GM23338 (cell line): Measurements from ENCODE around the gene TUBGCP2. TPM values are rescaled to one million over a fixed set of nuclear protein-coding genes. Genes with fewer than 3 reads are reported as not detected.
A peak's percentile ranks its signal among the peaks of the same experiment; 100 is the strongest.

Experiments
- ATAC-seq: fragments of 200-7000 bp; cut with Tn5 transposase; 3 replicates; pipeline ENCODE4 v1.9.1; 2020
- DNase-seq: peaks from one replicate; pipeline ENCODE4 v3.0.0-alpha.2; 2015; ENCODE audit warnings: low spot score
- H2AFZ ChIP-seq: fragments of 200-600 bp; sonication (generic); 2 replicates; pipeline ENCODE4 v1.8.0; 2016; ENCODE audit warnings: antibody characterized with exemption, mild to moderate bottlenecking, moderate library complexity
- H3F3A ChIP-seq: fragments of 200-600 bp; sonication (generic); replicated peaks from 2 replicates; pipeline ENCODE4 v1.8.0; 2017; ENCODE audit warnings: antibody characterized with exemption, mixed run types, low read depth
- H3K27ac ChIP-seq: fragments of 200-600 bp; sonication (generic); 2 replicates; pipeline ENCODE4 v1.6.1; 2016; ENCODE audit warnings: low read depth
- H3K27me3 ChIP-seq: fragments of 200-600 bp; sonication (generic); 2 replicates; pipeline ENCODE4 v1.8.0; 2016; ENCODE audit warnings: mild to moderate bottlenecking, mixed run types, moderate library complexity; ENCODE audit not compliant: insufficient read depth
- H3K36me3 ChIP-seq: fragments of 200-600 bp; sonication (generic); 2 replicates; pipeline ENCODE4 v1.8.0; 2016; ENCODE audit warnings: mild to moderate bottlenecking; ENCODE audit not compliant: insufficient read depth
- H3K4me1 ChIP-seq: fragments of 200-600 bp; sonication (generic); 2 replicates; pipeline ENCODE4 v1.8.0; 2016; ENCODE audit warnings: mild to moderate bottlenecking, moderate library complexity; ENCODE audit not compliant: insufficient read depth
- H3K4me2 ChIP-seq: fragments of 200-600 bp; sonication (generic); 2 replicates; pipeline ENCODE4 v1.7.1; 2017; ENCODE audit warnings: mixed run types
- H3K4me3 ChIP-seq: fragments of 200-600 bp; sonication (generic); 2 replicates; pipeline ENCODE4 v1.6.1; 2016; ENCODE audit warnings: mixed run types
- H3K79me2 ChIP-seq: fragments of 200-600 bp; sonication (generic); replicated peaks from 2 replicates; pipeline ENCODE4 v1.8.0; 2017; ENCODE audit warnings: mild to moderate bottlenecking; ENCODE audit not compliant: insufficient read depth
- H3K9me2 ChIP-seq: fragments of 200-600 bp; sonication (generic); 2 replicates; pipeline ENCODE4 v1.8.0; 2017; ENCODE audit not compliant: insufficient read depth
- H4K20me1 ChIP-seq: fragments of 200-600 bp; sonication (generic); replicated peaks from 2 replicates; pipeline ENCODE4 v1.8.0; 2017; ENCODE audit warnings: mild to moderate bottlenecking; ENCODE audit not compliant: insufficient read depth
- H3K27ac Mint-ChIP-seq: 2 replicates; pipeline ENCODE4 v1.8.0; 2020; ENCODE audit warnings: inconsistent platforms, mild to moderate bottlenecking, moderate library complexity, mixed read lengths
- H3K27me3 Mint-ChIP-seq: 3 replicates; pipeline ENCODE4 v1.8.0; 2022; ENCODE audit warnings: low read depth, mild to moderate bottlenecking, moderate library complexity, mixed read lengths, inconsistent platforms; ENCODE audit not compliant: insufficient read depth, poor library complexity
- H3K36me3 Mint-ChIP-seq: 3 replicates; pipeline ENCODE4 v1.8.0; 2021; ENCODE audit warnings: low read depth, mild to moderate bottlenecking, inconsistent platforms, moderate library complexity, mixed read lengths
- H3K4me1 Mint-ChIP-seq: 3 replicates; pipeline ENCODE4 v1.8.0; 2020; ENCODE audit warnings: mild to moderate bottlenecking, inconsistent platforms, mixed read lengths
- H3K4me3 Mint-ChIP-seq: 3 replicates; pipeline ENCODE4 v1.8.0; 2021; ENCODE audit warnings: moderate library complexity, mild to moderate bottlenecking, inconsistent platforms, mixed read lengths
- H3K9me3 Mint-ChIP-seq: 3 replicates; pipeline ENCODE4 v1.8.0; 2020; ENCODE audit warnings: moderate library complexity, mild to moderate bottlenecking, inconsistent platforms, mixed read lengths
- CREB1 ChIP-seq: fragments of 250-450 bp; sonication (Bioruptor Pico); IDR thresholded peaks from 2 replicates; pipeline ENCODE4 v1.5.0; 2020; ENCODE audit warnings: low read depth, mild to moderate bottlenecking, moderate library complexity
- ETS1 ChIP-seq: IDR thresholded peaks from 2 replicates; pipeline ENCODE4 v1.6.1; 2016; ENCODE audit warnings: antibody characterized with exemption
- EZH2 ChIP-seq: fragments of 200-600 bp; sonication (generic); IDR thresholded peaks from one replicate; pipeline ENCODE4 v1.8.0; 2017; ENCODE audit warnings: antibody characterized with exemption, mild to moderate bottlenecking, low read depth; ENCODE audit not compliant: unreplicated experiment
- EZH2phosphoT487 ChIP-seq: fragments of 200-600 bp; sonication (generic); IDR thresholded peaks from one replicate; pipeline ENCODE4 v1.8.1; 2018; ENCODE audit warnings: antibody characterized with exemption; ENCODE audit not compliant: unreplicated experiment
- JUNB ChIP-seq: IDR thresholded peaks from one replicate; pipeline ENCODE4 v1.6.1; 2016; ENCODE audit warnings: antibody characterized with exemption; ENCODE audit not compliant: unreplicated experiment
- NANOG ChIP-seq: IDR thresholded peaks from 2 replicates; pipeline ENCODE4 v1.6.1; 2016; ENCODE audit warnings: antibody characterized with exemption, borderline replicate concordance
- POLR2AphosphoS5 ChIP-seq: IDR thresholded peaks from 2 replicates; pipeline ENCODE4 v1.6.1; 2016; ENCODE audit warnings: antibody characterized with exemption, low read depth
- STAT1 ChIP-seq: IDR thresholded peaks from one replicate; pipeline ENCODE4 v1.6.1; 2016; ENCODE audit warnings: antibody characterized with exemption; ENCODE audit not compliant: unreplicated experiment
- ZNF114 ChIP-seq: fragments of 250-450 bp; sonication (Bioruptor Pico); IDR thresholded peaks from 2 replicates; pipeline ENCODE4 v1.5.0; 2020; ENCODE audit warnings: mild to moderate bottlenecking, moderate library complexity
- ZNF331 ChIP-seq: fragments of 250-450 bp; sonication (Bioruptor Pico); IDR thresholded peaks from 2 replicates; pipeline ENCODE4 v1.5.0; 2020; ENCODE audit warnings: low read depth, mild to moderate bottlenecking, moderate library complexity
- ZNF462 ChIP-seq: fragments of 250-450 bp; sonication (Bioruptor Pico); IDR thresholded peaks from 2 replicates; pipeline ENCODE4 v1.5.0; 2020; ENCODE audit warnings: mild to moderate bottlenecking, moderate library complexity
- polyA plus RNA-seq: library from polyadenylated mRNA; unstranded; fragments of >200 nt; fragmentation: Nextera tagmentation; extraction: Ambion mirVana; gene quantifications from 2 replicates; pipeline ENCODE4 v1.2.1, GENCODE V29; 2016
- total RNA-seq: library from RNA; depleted of rRNA; stranded (reverse); fragments of >200 nt; shearing (Covaris generic); gene quantifications from 2 replicates; pipeline ENCODE4 v1.2.3, GENCODE V29; 2014
- TF ChIP-seq, protein P1 (sequence below): IDR thresholded peaks from one replicate; pipeline ENCODE4 v1.6.1; 2018; ENCODE audit warnings: antibody characterized with exemption; ENCODE audit not compliant: unreplicated experiment
- TF ChIP-seq, protein P2 (sequence below), 2 experiments: fragments of 200-600 bp in 1 of 2; sonication (generic) in 1 of 2; conservative IDR thresholded peaks; 2 replicates each; pipeline versions ENCODE4 v1.5.1 to v1.6.1; 2016 to 2017; ENCODE audit warnings: antibody characterized with exemption in 2 of 2, low read depth in 2 of 2, mild to moderate bottlenecking in 2 of 2, moderate library complexity in 1 of 2

The TUBGCP2 gene
- total and polyA plus RNA-seq, 2 experiments from 2014 or later = 59.6 to 67.7 TPM

- no peak overlapping the region for H3K27ac ChIP-seq
- peaks cover 6% of the 10 kb centered on the region; the same call in 1 of the 2 replicates for H3K27me3 ChIP-seq
- peak; percentile 51 for DNase-seq
- Mint-ChIP-seq H3K9me3 (no peaks in the 10 kb centered on the region), H3K4me3 (peak overlapping the region; percentile 80), H3K36me3 (peaks cover 5% of the 10 kb centered on the region), H3K4me1 (no peaks in the 10 kb centered on the region; the same call in 2 of the 3 replicates), H3K27me3 (peaks cover 13% of the 10 kb centered on the region), H3K27ac (no peak overlapping the region)
- H3K79me2 ChIP-seq = 0 out of 2 replicates have a peak, but pooled peaks cover 4% of the 10 kb centered on the region
- peak; percentile 15 for ATAC-seq
- TF ChIP-seq JUNB (no peak), NANOG (no peak), STAT1 (no peak), ZNF331 (CRISPR knock-in tag) (no peak), POLR2AphosphoS5 (no peak), ZNF114 (no peak), CREB1 (no peak), ETS1 (no peak), EZH2 (no peak), EZH2phosphoT487 (no peak), ZNF462 (CRISPR knock-in tag) (no peak)
- TF ChIP-seq, protein P1, sequence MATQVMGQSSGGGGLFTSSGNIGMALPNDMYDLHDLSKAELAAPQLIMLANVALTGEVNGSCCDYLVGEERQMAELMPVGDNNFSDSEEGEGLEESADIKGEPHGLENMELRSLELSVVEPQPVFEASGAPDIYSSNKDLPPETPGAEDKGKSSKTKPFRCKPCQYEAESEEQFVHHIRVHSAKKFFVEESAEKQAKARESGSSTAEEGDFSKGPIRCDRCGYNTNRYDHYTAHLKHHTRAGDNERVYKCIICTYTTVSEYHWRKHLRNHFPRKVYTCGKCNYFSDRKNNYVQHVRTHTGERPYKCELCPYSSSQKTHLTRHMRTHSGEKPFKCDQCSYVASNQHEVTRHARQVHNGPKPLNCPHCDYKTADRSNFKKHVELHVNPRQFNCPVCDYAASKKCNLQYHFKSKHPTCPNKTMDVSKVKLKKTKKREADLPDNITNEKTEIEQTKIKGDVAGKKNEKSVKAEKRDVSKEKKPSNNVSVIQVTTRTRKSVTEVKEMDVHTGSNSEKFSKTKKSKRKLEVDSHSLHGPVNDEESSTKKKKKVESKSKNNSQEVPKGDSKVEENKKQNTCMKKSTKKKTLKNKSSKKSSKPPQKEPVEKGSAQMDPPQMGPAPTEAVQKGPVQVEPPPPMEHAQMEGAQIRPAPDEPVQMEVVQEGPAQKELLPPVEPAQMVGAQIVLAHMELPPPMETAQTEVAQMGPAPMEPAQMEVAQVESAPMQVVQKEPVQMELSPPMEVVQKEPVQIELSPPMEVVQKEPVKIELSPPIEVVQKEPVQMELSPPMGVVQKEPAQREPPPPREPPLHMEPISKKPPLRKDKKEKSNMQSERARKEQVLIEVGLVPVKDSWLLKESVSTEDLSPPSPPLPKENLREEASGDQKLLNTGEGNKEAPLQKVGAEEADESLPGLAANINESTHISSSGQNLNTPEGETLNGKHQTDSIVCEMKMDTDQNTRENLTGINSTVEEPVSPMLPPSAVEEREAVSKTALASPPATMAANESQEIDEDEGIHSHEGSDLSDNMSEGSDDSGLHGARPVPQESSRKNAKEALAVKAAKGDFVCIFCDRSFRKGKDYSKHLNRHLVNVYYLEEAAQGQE = no peak
- TF ChIP-seq, protein P2, sequence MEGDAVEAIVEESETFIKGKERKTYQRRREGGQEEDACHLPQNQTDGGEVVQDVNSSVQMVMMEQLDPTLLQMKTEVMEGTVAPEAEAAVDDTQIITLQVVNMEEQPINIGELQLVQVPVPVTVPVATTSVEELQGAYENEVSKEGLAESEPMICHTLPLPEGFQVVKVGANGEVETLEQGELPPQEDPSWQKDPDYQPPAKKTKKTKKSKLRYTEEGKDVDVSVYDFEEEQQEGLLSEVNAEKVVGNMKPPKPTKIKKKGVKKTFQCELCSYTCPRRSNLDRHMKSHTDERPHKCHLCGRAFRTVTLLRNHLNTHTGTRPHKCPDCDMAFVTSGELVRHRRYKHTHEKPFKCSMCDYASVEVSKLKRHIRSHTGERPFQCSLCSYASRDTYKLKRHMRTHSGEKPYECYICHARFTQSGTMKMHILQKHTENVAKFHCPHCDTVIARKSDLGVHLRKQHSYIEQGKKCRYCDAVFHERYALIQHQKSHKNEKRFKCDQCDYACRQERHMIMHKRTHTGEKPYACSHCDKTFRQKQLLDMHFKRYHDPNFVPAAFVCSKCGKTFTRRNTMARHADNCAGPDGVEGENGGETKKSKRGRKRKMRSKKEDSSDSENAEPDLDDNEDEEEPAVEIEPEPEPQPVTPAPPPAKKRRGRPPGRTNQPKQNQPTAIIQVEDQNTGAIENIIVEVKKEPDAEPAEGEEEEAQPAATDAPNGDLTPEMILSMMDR (conservative IDR thresholded peaks at IDR 0.05; ENCODE audit: low read depth in 2 of 2) = no peak
- H3K4me3 ChIP-seq = peak overlapping the region; percentile 86
- H2AFZ ChIP-seq = no peak overlapping the region
- H3K9me2 ChIP-seq = no peaks in the 10 kb centered on the region
- 0 out of 2 replicates have a peak, but pooled peaks cover 3% of the 10 kb centered on the region for H3F3A ChIP-seq
- no peaks in the 10 kb centered on the region; the same call in 1 of the 2 replicates for H4K20me1 ChIP-seq
- no peaks in the 10 kb centered on the region for H3K4me1 ChIP-seq
- peak overlapping the region; percentile 92 for H3K4me2 ChIP-seq
- no peaks in the 10 kb centered on the region for H3K36me3 ChIP-seq
Measured at GRCh38 chr10:133356549-133357284, 48.0 kb upstream of the TUBGCP2 start.
